GM12878 (cell line): ENCODE measurements around the gene CRP. TPM values are rescaled to one million over a fixed set of nuclear protein-coding genes. Genes with fewer than 3 reads are reported as not detected.

Source experiments
- ATAC-seq: fragments of 200-7000 bp; cut with Tn5 transposase; 3 replicates; pipeline ENCODE4 v1.9.1; 2020; ENCODE audit warnings: mild to moderate bottlenecking, moderate library complexity
- BruUV-seq: library from RNA; stranded (reverse); fragments of 400-500 nt; replicated peaks from 2 replicates; lab custom pipeline; 2021; lab: Mats Ljungman, UMichigan
- CTCF ChIA-PET: fragments of 300-600 bp; sonication (Branson Sonifier 250); formaldehyde crosslinking; extraction: SDS; loops from one replicate; lab custom pipeline; 2021; ENCODE audit warnings: inconsistent platforms; lab: Yijun Ruan, JAX
- POLR2A ChIA-PET: fragments of 350-600 bp; formaldehyde crosslinking; extraction: SDS; loops from one replicate; lab custom pipeline; 2021; ENCODE audit warnings: inconsistent platforms; lab: Charles Lee
- RAD21 ChIA-PET: fragments of 300-600 bp; sonication (Branson Sonifier 250); formaldehyde crosslinking; loops from one replicate; lab custom pipeline; 2023; ENCODE audit warnings: antibody characterized with exemption; ENCODE audit not compliant: unreplicated experiment; lab: Charles Lee
- SMC1A ChIA-PET: fragments of 300-600 bp; sonication (Branson Sonifier 250); formaldehyde crosslinking; loops from one replicate; lab custom pipeline; 2023; ENCODE audit not compliant: unreplicated experiment, uncharacterized antibody; lab: Charles Lee
- DNase-seq: peaks from one replicate; pipeline ENCODE4 v3.0.0-alpha.2; 2011; ENCODE audit warnings: low read depth, low spot score
- FAIRE-seq: peaks from 3 replicates; lab custom pipeline; 2011; peaks lifted over from hg19 to GRCh38; lab: Jason Lieb, UNC
- H2AFZ ChIP-seq: 2 replicates; pipeline ENCODE4 v1.6.0; 2011; ENCODE audit warnings: low read depth, low read length, control low read depth; ENCODE audit not compliant: control insufficient read depth
- H3K27ac ChIP-seq: 2 replicates; pipeline ENCODE4 v1.5.1; 2011; ENCODE audit warnings: control low read depth; ENCODE audit not compliant: control insufficient read depth, insufficient read depth
- H3K27me3 ChIP-seq, 2 experiments: replicated peaks in 1 of 2; 2 replicates each; pipeline versions ENCODE4 v1.6.0 to v1.6.1; 2011; ENCODE audit warnings: low read length in 1 of 2; ENCODE audit not compliant: control insufficient read depth in 2 of 2, insufficient read depth in 2 of 2
- H3K36me3 ChIP-seq, 2 experiments: 2 replicates each; pipeline ENCODE4 v1.5.1; 2011; ENCODE audit warnings: low read length in 1 of 2; ENCODE audit not compliant: control insufficient read depth in 2 of 2, insufficient read depth in 2 of 2
- H3K4me1 ChIP-seq: 2 replicates; pipeline ENCODE4 v1.6.1; 2011; ENCODE audit warnings: mild to moderate bottlenecking, low read length, moderate library complexity, mixed read lengths; ENCODE audit not compliant: control insufficient read depth, insufficient read depth
- H3K4me2 ChIP-seq: 2 replicates; pipeline ENCODE4 v1.6.0; 2011; ENCODE audit warnings: control low read depth; ENCODE audit not compliant: control insufficient read depth, insufficient read depth
- H3K4me3 ChIP-seq: fragments of 200-600 bp; sonication (generic); 2 replicates; pipeline ENCODE4 v1.5.1; 2016
- H3K79me2 ChIP-seq: 2 replicates; pipeline ENCODE4 v1.6.0; 2011; ENCODE audit warnings: low read length; ENCODE audit not compliant: control insufficient read depth, insufficient read depth
- H3K9ac ChIP-seq: 2 replicates; pipeline ENCODE4 v1.8.0; 2011; ENCODE audit warnings: low read length, control low read depth, mixed read lengths; ENCODE audit not compliant: control insufficient read depth, insufficient read depth
- H3K9me3 ChIP-seq: replicated peaks from 3 replicates; pipeline ENCODE4 v1.5.1; 2011; ENCODE audit warnings: mild to moderate bottlenecking, low read length; ENCODE audit not compliant: control insufficient read depth, insufficient read depth
- H4K20me1 ChIP-seq: 2 replicates; pipeline ENCODE4 v1.6.0; 2011; ENCODE audit not compliant: control insufficient read depth, insufficient read depth
- CHD1 ChIP-seq: IDR thresholded peaks from 2 replicates; pipeline ENCODE4 v1.6.1; 2012; ENCODE audit warnings: low read depth, low read length, improper control_type of control experiment
- NFIC ChIP-seq: IDR thresholded peaks from 2 replicates; pipeline ENCODE4 v1.6.1; 2012; ENCODE audit warnings: low read depth, mild to moderate bottlenecking, inconsistent platforms, low read length, moderate library complexity
- RFX5 ChIP-seq: IDR thresholded peaks from 2 replicates; pipeline ENCODE4 v1.6.1; 2011; ENCODE audit warnings: low read depth, low read length, improper control_type of control experiment
- YBX1 ChIP-seq: fragments of 450-650 bp; IDR thresholded peaks from 2 replicates; pipeline ENCODE4 v1.6.1; 2016; ENCODE audit warnings: antibody characterized with exemption
- ZBTB4 ChIP-seq: fragments of 450-650 bp; formaldehyde crosslinking; IDR thresholded peaks from 2 replicates; pipeline ENCODE4 v1.4.0; 2022; ENCODE audit warnings: mild to moderate bottlenecking, moderate library complexity
- ZNF24 ChIP-seq: fragments of 450-650 bp; IDR thresholded peaks from 2 replicates; pipeline ENCODE4 v1.6.1; 2017; ENCODE audit warnings: antibody characterized with exemption, mild to moderate bottlenecking
- WGBS: methylation state at CpG from one replicate; pipeline ENCODE4 v1.1.6; 2016; ENCODE audit warnings: low lambda C conversion rate; ENCODE audit not compliant: insufficient replicate concordance, insufficient coverage; ENCODE audit errors: missing lambda C conversion rate; 5-methylcytosine and 5-hydroxymethylcytosine counted together
- in situ Hi-C: fragments of 300-500 bp; cut with MboI; formaldehyde crosslinking; loops from 9 replicates; pipeline ENCODE4 v1.14.3; 2018; ENCODE audit warnings: mixed read lengths
- intact Hi-C: fragments of 100-400 bp; cut with micrococcal nuclease; formaldehyde crosslinking; loops from one replicate; pipeline ENCODE4 v1.14.2; 2022; ENCODE audit not compliant: unreplicated experiment
- polyA plus RNA-seq, 11 experiments: library from polyadenylated mRNA; depleted of rRNA in 4 of 11; unstranded in 6 of 11; stranded (reverse) in 5 of 11; fragments of >200 nt; fragmentation: Nextera tagmentation in 4 of 11; fragmentation: Illumina TruSeq in 1 of 11; extraction: Ambion mirVana in 4 of 11; extraction: Trizol in 1 of 11; gene quantifications; 1 replicate in 1 of 11; 2 replicates in 10 of 11; pipeline versions ENCODE4 v1.2.1 to v1.2.3, GENCODE V29; 2011 to 2016; ENCODE audit warnings: inconsistent platforms in 2 of 11, missing spikeins in 2 of 11, low read depth in 1 of 11
- total RNA-seq, 4 experiments: library from RNA; depleted of rRNA in 3 of 4; stranded (reverse); fragments of >200 nt in 3 of 4; fragmentation: Illumina TruSeq in 1 of 4; extraction: Trizol in 1 of 4; gene quantifications; 2 replicates each; pipeline versions ENCODE4 v1.2.1 to v1.2.3, GENCODE V29; 2013 to 2021
- TF ChIP-seq, protein P1 (sequence below): IDR thresholded peaks from 2 replicates; pipeline ENCODE4 v1.6.1; 2012; ENCODE audit warnings: low read length, inconsistent platforms

CRP gene
- total and polyA plus RNA-seq, 10 of the 15 experiments (the other 5 are each of a cell fraction or from before 2014, with no cell fraction given) = 0.54 TPM; not detected in 9

- TF ChIP-seq, protein P1, sequence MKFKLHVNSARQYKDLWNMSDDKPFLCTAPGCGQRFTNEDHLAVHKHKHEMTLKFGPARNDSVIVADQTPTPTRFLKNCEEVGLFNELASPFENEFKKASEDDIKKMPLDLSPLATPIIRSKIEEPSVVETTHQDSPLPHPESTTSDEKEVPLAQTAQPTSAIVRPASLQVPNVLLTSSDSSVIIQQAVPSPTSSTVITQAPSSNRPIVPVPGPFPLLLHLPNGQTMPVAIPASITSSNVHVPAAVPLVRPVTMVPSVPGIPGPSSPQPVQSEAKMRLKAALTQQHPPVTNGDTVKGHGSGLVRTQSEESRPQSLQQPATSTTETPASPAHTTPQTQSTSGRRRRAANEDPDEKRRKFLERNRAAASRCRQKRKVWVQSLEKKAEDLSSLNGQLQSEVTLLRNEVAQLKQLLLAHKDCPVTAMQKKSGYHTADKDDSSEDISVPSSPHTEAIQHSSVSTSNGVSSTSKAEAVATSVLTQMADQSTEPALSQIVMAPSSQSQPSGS = no peak
- no peak for TF ChIP-seq CHD1
Measured at GRCh38 chr1:159704481-159704880, 9.9 kb downstream of the CRP start (continued).

- H3K4me3 ChIP-seq = no peak overlapping the region
- no peak overlapping the region for H3K27ac ChIP-seq
- DNase-seq (no peak), FAIRE-seq (no peak), ATAC-seq (no peak)
- 23% methylated on average over 7 of the region's 7 CpGs for WGBS
- RAD21 ChIA-PET = no interaction called here
- no peak overlapping the region for H2AFZ ChIP-seq
- in situ Hi-C loops = no loop called here
- CTCF ChIA-PET = no interaction called here
- no peaks in the 10 kb centered on the region for H4K20me1 ChIP-seq
- H3K9ac ChIP-seq = no peak overlapping the region
- SMC1A ChIA-PET = no interaction called here
- no peak overlapping the region for H3K4me2 ChIP-seq
- intact Hi-C loops = no loop called here
- no peak for TF ChIP-seq NFIC
- no peak for TF ChIP-seq YBX1
- TF ChIP-seq RFX5 = no peak
- H3K36me3 ChIP-seq = no peaks in the 10 kb centered on the region
- POLR2A ChIA-PET = no interaction called here
- no peaks in the 10 kb centered on the region for H3K9me3 ChIP-seq
- H3K79me2 ChIP-seq = no peaks in the 10 kb centered on the region
- no TSS peak for BruUV-seq
- no peaks in the 10 kb centered on the region for H3K4me1 ChIP-seq
- H3K27me3 ChIP-seq = no peaks in the 10 kb centered on the region; a peak in 1 of 4 replicates
Measured at GRCh38 chr1:159700312-159700711, 14.1 kb downstream of the CRP start.

DNA sequence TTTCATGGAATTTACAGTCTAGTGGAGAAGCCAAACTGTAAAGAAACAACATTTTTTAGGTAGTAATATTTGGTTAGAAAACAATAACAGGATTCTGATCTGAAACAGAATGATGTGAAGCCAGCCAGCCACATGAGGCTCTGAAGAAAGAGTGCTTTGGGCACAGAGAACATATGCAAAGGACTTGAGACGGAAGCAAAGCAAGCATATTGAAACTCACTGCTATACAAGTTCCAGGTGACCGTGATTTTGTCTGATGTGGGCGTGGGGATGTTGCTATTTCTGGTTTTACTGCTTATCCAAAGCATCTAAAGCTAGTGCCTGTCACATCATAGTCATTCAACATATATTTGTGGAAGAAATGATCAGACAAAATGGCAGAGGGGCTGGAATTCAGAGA is 14.7 kb downstream of the CRP start:
- Histone ChIP-seq H3K27me3 (no peaks in the 10 kb centered on the region), H3K79me2 (no peaks in the 10 kb centered on the region), H3K4me1 (no peaks in the 10 kb centered on the region), H3K4me2 (no peak overlapping the region), H3K4me3 (no peak overlapping the region), H3K36me3 (no peaks in the 10 kb centered on the region), H3K9ac (no peak overlapping the region), H3K9me3 (no peaks in the 10 kb centered on the region), H4K20me1 (no peaks in the 10 kb centered on the region), H2AFZ (no peak overlapping the region), H3K27ac (no peak overlapping the region)
- intact Hi-C loops = no loop called here
- TF ChIP-seq ZNF24 (no peak), ZBTB4 (CRISPR knock-in tag) (no peak)
- no peak for FAIRE-seq
- DNase-seq = no peak
- POLR2A ChIA-PET = no interaction called here
- RAD21 ChIA-PET = no interaction called here
- no peak for ATAC-seq
- SMC1A ChIA-PET = no interaction called here
- CTCF ChIA-PET = no interaction called here
- WGBS = 2% methylated on average over 3 of the region's 3 CpGs
- BruUV-seq = no TSS peak
- in situ Hi-C loops = no loop called here
